HCT116 (cell line): ENCODE results near the gene GNAI2. TPM values are rescaled to one million over a fixed set of nuclear protein-coding genes. Genes with fewer than 3 reads are reported as not detected.
A peak's percentile ranks its signal among the peaks of the same experiment; 100 is the strongest.

Experiments used
- ATAC-seq: fragments of 200-7000 bp; cut with Tn5 transposase; 2 replicates; pipeline ENCODE4 v1.9.1; 2020; ENCODE audit warnings: mild to moderate bottlenecking, moderate library complexity
- BruUV-seq: library from RNA; stranded (reverse); fragments of 400-500 nt; replicated peaks from 2 replicates; lab custom pipeline; 2021; lab: Mats Ljungman, UMichigan
- CTCF ChIA-PET: fragments of 300-600 bp; sonication (Branson Sonifier 250); formaldehyde crosslinking; loops from one replicate; lab custom pipeline; 2021; ENCODE audit warnings: antibody characterized with exemption; lab: Charles Lee
- POLR2A ChIA-PET: fragments of 300-600, 350-600 bp; sonication (Branson Sonifier 250); formaldehyde crosslinking; loops from one replicate; lab custom pipeline; 2021; ENCODE audit warnings: antibody characterized with exemption; lab: Charles Lee
- RAD21 ChIA-PET, 2 experiments: fragments of 300-600 bp; sonication (Branson Sonifier 250); formaldehyde crosslinking; loops; one replicate each; lab custom pipeline; 2023; ENCODE audit warnings: low total read pairs in 2 of 2; ENCODE audit not compliant: uncharacterized antibody in 2 of 2, unreplicated experiment in 2 of 2, low non-redundant PET in 1 of 2; lab: Charles Lee
- DNase-seq: peaks from one replicate; pipeline ENCODE4 v3.0.0-alpha.2; 2010; ENCODE audit warnings: low read depth, low spot score
- H2AFZ ChIP-seq: fragments of 200-600 bp; shearing (Covaris generic), sonication (generic); 2 replicates; pipeline ENCODE4 v1.6.1; 2017; ENCODE audit warnings: low read depth, mixed run types, mixed read lengths, antibody characterized with exemption, low read length; ENCODE audit not compliant: poor library complexity, severe bottlenecking
- H3K27ac ChIP-seq: 2 replicates; pipeline ENCODE4 v1.5.1; 2012; ENCODE audit warnings: low read depth, low read length
- H3K27me3 ChIP-seq: fragments of 200-600 bp; sonication (generic); 2 replicates; pipeline ENCODE4 v1.6.1; 2016; ENCODE audit warnings: mixed run types, low read length, mixed read lengths; ENCODE audit not compliant: insufficient read depth
- H3K36me3 ChIP-seq, 2 experiments: fragments of 200-500 bp in 1 of 2; fragments of 200-600 bp in 1 of 2; sonication (Bioruptor generic) in 1 of 2; sonication (generic) in 1 of 2; 2 replicates each; pipeline versions ENCODE4 v1.5.1 to v1.6.1; 2014 to 2016; ENCODE audit warnings: low read length in 2 of 2, inconsistent platforms in 1 of 2, mixed read lengths in 1 of 2, mixed run types in 1 of 2; ENCODE audit not compliant: insufficient read depth in 2 of 2, control insufficient read depth in 1 of 2
- H3K4me1 ChIP-seq, 2 experiments: fragments of 200-600 bp in 1 of 2; sonication (generic) in 1 of 2; 2 replicates each; pipeline versions ENCODE4 v1.5.1 to v1.6.1; 2012 to 2017; ENCODE audit warnings: low read length in 2 of 2, inconsistent platforms in 1 of 2, mild to moderate bottlenecking in 1 of 2, mixed read lengths in 1 of 2, mixed run types in 1 of 2, moderate library complexity in 1 of 2; ENCODE audit not compliant: insufficient read depth in 2 of 2, control insufficient read depth in 1 of 2
- H3K4me2 ChIP-seq: fragments of 200-600 bp; sonication (generic); 2 replicates; pipeline ENCODE4 v1.6.1; 2017; ENCODE audit warnings: mixed run types, low read length, mixed read lengths
- H3K4me3 ChIP-seq, 2 experiments: fragments of 200-600 bp in 1 of 2; sonication (generic) in 1 of 2; replicated peaks in 1 of 2; 2 replicates each; pipeline ENCODE4 v1.5.1; 2011 to 2016; ENCODE audit warnings: low read length in 2 of 2, control low read depth in 1 of 2, low read depth in 1 of 2, mild to moderate bottlenecking in 1 of 2, mixed read lengths in 1 of 2, mixed run types in 1 of 2
- H3K79me2 ChIP-seq: fragments of 200-600 bp; sonication (generic); 2 replicates; pipeline ENCODE4 v1.6.1; 2017; ENCODE audit warnings: mild to moderate bottlenecking, mixed run types, low read length, moderate library complexity, mixed read lengths; ENCODE audit not compliant: insufficient read depth
- H3K9ac ChIP-seq: fragments of 200-600 bp; sonication (generic); 2 replicates; pipeline ENCODE4 v1.6.1; 2016; ENCODE audit warnings: low read length, mixed read lengths
- H3K9me2 ChIP-seq: fragments of 200-600 bp; sonication (generic), shearing (Covaris generic); 2 replicates; pipeline ENCODE4 v1.6.1; 2017; ENCODE audit warnings: mixed run types, mild to moderate bottlenecking, moderate library complexity; ENCODE audit not compliant: insufficient read depth
- H3K9me3 ChIP-seq, 2 experiments: fragments of 200-500 bp in 1 of 2; fragments of 200-600 bp in 1 of 2; sonication (Bioruptor generic) in 1 of 2; sonication (generic) in 1 of 2; 2 replicates each; pipeline ENCODE4 v1.6.1; 2014 to 2017; ENCODE audit warnings: low read length in 2 of 2, mixed read lengths in 2 of 2, inconsistent platforms in 1 of 2, low read depth in 1 of 2, mild to moderate bottlenecking in 1 of 2, mixed run types in 1 of 2, moderate library complexity in 1 of 2; ENCODE audit not compliant: control insufficient read depth in 1 of 2, insufficient read depth in 1 of 2
- H4K20me1 ChIP-seq: fragments of 200-600 bp; sonication (generic), shearing (Covaris generic); 2 replicates; pipeline ENCODE4 v1.6.1; 2017; ENCODE audit warnings: mixed run types, mild to moderate bottlenecking, moderate library complexity; ENCODE audit not compliant: insufficient read depth
- REST ChIP-seq: IDR thresholded peaks from 2 replicates; pipeline ENCODE4 v1.6.1; 2012; ENCODE audit warnings: low read depth
- intact Hi-C: fragments of 100-400 bp; cut with micrococcal nuclease; formaldehyde crosslinking; loops from 2 replicates; pipeline ENCODE4 v1.10.0; 2022
- total RNA-seq: library from RNA; stranded (reverse); gene quantifications from one replicate; pipeline ENCODE4 v1.2.1, GENCODE V29; 2021; ENCODE audit not compliant: unreplicated experiment

GNAI2 gene
- total RNA-seq, 1 experiment from 2014 or later: 170 TPM

- H4K20me1 ChIP-seq: no peaks in the 10 kb centered on the region
- ATAC-seq: peak; percentile 61
- no peaks in the 10 kb centered on the region for H3K79me2 ChIP-seq
- H2AFZ ChIP-seq: peak within 1 kb of the TSS; percentile 15
- peak within 1 kb of the TSS; percentile 60 to 69 for H3K4me3 ChIP-seq
- H3K27ac ChIP-seq: no peak within 1 kb of the TSS; the same call in 1 of the 2 replicates
- no TSS peak for BruUV-seq
- no peaks in the 10 kb centered on the region for H3K9me3 ChIP-seq
- RAD21 ChIA-PET: interaction anchor here (0.7 to 1.9 kb wide), 3 partner anchors 10 to 265 kb away, joined by 3 to 7 read pairs (median 4); partner anchors contain the start of gene RBM6 (in 1 of the 2)
- no peaks in the 10 kb centered on the region for H3K27me3 ChIP-seq
- peaks cover 10 to 41% of the 10 kb centered on the region in 2 experiments; a peak in 3 of 4 replicates for H3K4me1 ChIP-seq
- POLR2A ChIA-PET: interaction anchor here (1.0 to 1.3 kb wide), 2 partner anchors 10 to 31 kb away, joined by 3 to 4 read pairs; partner anchors contain the start of gene GNAI2
- DNase-seq: no peak
- peak within 1 kb of the TSS; percentile 98 for H3K4me2 ChIP-seq
- intact Hi-C loops: no loop called here
- CTCF ChIA-PET: interaction anchor here (0.7 to 1.7 kb wide), 3 partner anchors 10 to 42 kb away, joined by 3 to 7 read pairs (median 3); no protein-coding TSS in a partner anchor
- H3K9me2 ChIP-seq: no peaks in the 10 kb centered on the region
- TF ChIP-seq REST: no peak
- TF ChIP-seq, all 23 proteins: peak for 0
- H3K9ac ChIP-seq: peak within 1 kb of the TSS; percentile 63
- no peaks in the 10 kb centered on the region for H3K36me3 ChIP-seq
These were observed 31.1 kb upstream of the GNAI2 start, which contains the start of gene SLC38A3 for GRCh38 chr3:50204804-50205412. Gene SLC38A3 (plus strand): TSS chr3:50205271. CDS start chr3:50214200, 8,929 bp downstream.
